H9 (cell line): ENCODE results near the gene RAD18. TPM values are rescaled to one million over a fixed set of nuclear protein-coding genes. Genes with fewer than 3 reads are reported as not detected.
A peak's percentile ranks its signal among the peaks of the same experiment; 100 is the strongest.

ENCODE experiments used
- DNase-seq: peaks from one replicate; pipeline ENCODE4 v3.0.0-alpha.2; 2017
- H2AFZ ChIP-seq: one replicate; pipeline ENCODE4 v1.6.1; 2013; ENCODE audit warnings: mild to moderate bottlenecking, low read length, control low read depth, moderate library complexity
- H2AK5ac ChIP-seq: 2 replicates; pipeline ENCODE4 v1.6.1; 2013; ENCODE audit warnings: low read length, control low read depth, mixed read lengths; ENCODE audit not compliant: insufficient read length
- H2BK120ac ChIP-seq: one replicate; pipeline ENCODE4 v1.6.1; 2013; ENCODE audit warnings: low read depth, mild to moderate bottlenecking, low read length, control low read depth, inconsistent platforms; ENCODE audit not compliant: poor library complexity, severe bottlenecking
- H2BK12ac ChIP-seq: 2 replicates; pipeline ENCODE4 v1.6.1; 2013; ENCODE audit warnings: low read length, control low read depth, mixed read lengths, low read depth; ENCODE audit not compliant: insufficient read length
- H2BK15ac ChIP-seq: 2 replicates; pipeline ENCODE4 v1.6.1; 2013; ENCODE audit warnings: low read depth, low read length, control low read depth
- H2BK20ac ChIP-seq: one replicate; pipeline ENCODE4 v1.6.1; 2013; ENCODE audit warnings: low read depth, mild to moderate bottlenecking, low read length, control low read depth, inconsistent platforms; ENCODE audit not compliant: poor library complexity, severe bottlenecking
- H2BK5ac ChIP-seq: 2 replicates; pipeline ENCODE4 v1.6.1; 2013; ENCODE audit warnings: low read length, control low read depth, mixed read lengths; ENCODE audit not compliant: insufficient read length
- H3K14ac ChIP-seq: 2 replicates; pipeline ENCODE4 v1.6.1; 2013; ENCODE audit warnings: low read length, control low read depth; ENCODE audit not compliant: insufficient read depth
- H3K18ac ChIP-seq: 2 replicates; pipeline ENCODE4 v1.6.1; 2013; ENCODE audit warnings: low read depth, mild to moderate bottlenecking, mixed read lengths, low read length, control low read depth; ENCODE audit not compliant: insufficient read length
- H3K23ac ChIP-seq: 2 replicates; pipeline ENCODE4 v1.6.1; 2013; ENCODE audit warnings: low read length, control low read depth, mixed read lengths, low read depth; ENCODE audit not compliant: insufficient read length
- H3K23me2 ChIP-seq: 2 replicates; pipeline ENCODE4 v1.6.1; 2013; ENCODE audit warnings: low read depth, mild to moderate bottlenecking, mixed read lengths, low read length, control low read depth; ENCODE audit not compliant: insufficient read length, poor library complexity, severe bottlenecking
- H3K27ac ChIP-seq: 2 replicates; pipeline ENCODE4 v1.5.1; 2013; ENCODE audit warnings: low read length, control low read depth, mixed read lengths, low read depth; ENCODE audit not compliant: insufficient read length
- H3K27me3 ChIP-seq: 2 replicates; pipeline ENCODE4 v1.6.1; 2013; ENCODE audit warnings: low read length, control low read depth, inconsistent platforms; ENCODE audit not compliant: insufficient read depth
- H3K4ac ChIP-seq: 2 replicates; pipeline ENCODE4 v1.6.1; 2013; ENCODE audit warnings: low read depth, mild to moderate bottlenecking, control low read depth, inconsistent platforms, low read length, moderate library complexity
- H3K4me1 ChIP-seq: 2 replicates; pipeline ENCODE4 v1.6.1; 2013; ENCODE audit warnings: low read length, control low read depth, inconsistent platforms; ENCODE audit not compliant: insufficient read depth
- H3K4me2 ChIP-seq: 2 replicates; pipeline ENCODE4 v1.6.1; 2013; ENCODE audit warnings: low read length, control low read depth, mixed read lengths; ENCODE audit not compliant: insufficient read length, insufficient read depth
- H3K56ac ChIP-seq: 2 replicates; pipeline ENCODE4 v1.6.1; 2013; ENCODE audit warnings: low read depth, mild to moderate bottlenecking, mixed read lengths, low read length, control low read depth; ENCODE audit not compliant: insufficient read length
- H3K79me1 ChIP-seq: 2 replicates; pipeline ENCODE4 v1.6.1; 2013; ENCODE audit warnings: low read depth, mild to moderate bottlenecking, moderate library complexity, low read length, control low read depth, inconsistent platforms; ENCODE audit not compliant: insufficient read depth, poor library complexity, severe bottlenecking
- H3K79me2 ChIP-seq: 2 replicates; pipeline ENCODE4 v1.6.1; 2013; ENCODE audit warnings: low read length, control low read depth, inconsistent platforms; ENCODE audit not compliant: insufficient read depth
- H3K9ac ChIP-seq: 2 replicates; pipeline ENCODE4 v1.6.1; 2013; ENCODE audit warnings: low read length, control low read depth, mixed read lengths; ENCODE audit not compliant: insufficient read length; ENCODE audit errors: extremely low read depth
- H3K9me3 ChIP-seq: one replicate; pipeline ENCODE4 v1.6.1; 2013; ENCODE audit warnings: low read depth, low read length, inconsistent platforms; ENCODE audit not compliant: control insufficient read depth
- H3T11ph ChIP-seq: one replicate; pipeline ENCODE4 v1.6.1; 2013; ENCODE audit warnings: mild to moderate bottlenecking, low read length, control low read depth, inconsistent platforms
- H4K20me1 ChIP-seq: one replicate; pipeline ENCODE4 v1.6.1; 2013; ENCODE audit not compliant: control insufficient read depth, insufficient read length, insufficient read depth
- H4K5ac ChIP-seq: 2 replicates; pipeline ENCODE4 v1.6.1; 2013; ENCODE audit warnings: low read depth, mild to moderate bottlenecking, mixed read lengths, low read length, control low read depth; ENCODE audit not compliant: insufficient read length
- H4K8ac ChIP-seq: replicated peaks from 2 replicates; pipeline ENCODE4 v1.6.1; 2013; ENCODE audit warnings: low read length, control low read depth, mixed read lengths, low read depth; ENCODE audit not compliant: insufficient read length
- H4K91ac ChIP-seq: 2 replicates; pipeline ENCODE4 v1.6.1; 2013; ENCODE audit warnings: low read depth, mild to moderate bottlenecking, moderate library complexity, mixed read lengths, low read length, control low read depth; ENCODE audit not compliant: insufficient read length
- H3K27ac Mint-ChIP-seq, 3 experiments: 2 replicates in 2 of 3; 3 replicates in 1 of 3; pipeline ENCODE4 v1.8.0; 2020 to 2021; ENCODE audit warnings: mixed read lengths in 3 of 3, mild to moderate bottlenecking in 1 of 3, moderate library complexity in 1 of 3
- H3K27me3 Mint-ChIP-seq: 2 replicates; pipeline ENCODE4 v1.8.0; 2021; ENCODE audit warnings: low read depth, mild to moderate bottlenecking, moderate library complexity, mixed read lengths
- H3K36me3 Mint-ChIP-seq, 3 experiments: 2 replicates in 2 of 3; 3 replicates in 1 of 3; pipeline ENCODE4 v1.8.0; 2020 to 2021; ENCODE audit warnings: low read depth in 3 of 3, mixed read lengths in 3 of 3; ENCODE audit not compliant: insufficient read depth in 1 of 3
- H3K4me1 Mint-ChIP-seq, 2 experiments: 2 replicates each; pipeline ENCODE4 v1.8.0; 2020; ENCODE audit warnings: mixed read lengths in 2 of 2
- H3K4me3 Mint-ChIP-seq, 2 experiments: 2 replicates in 1 of 2; 3 replicates in 1 of 2; pipeline ENCODE4 v1.8.0; 2020 to 2021; ENCODE audit warnings: mild to moderate bottlenecking in 2 of 2, mixed read lengths in 2 of 2, moderate library complexity in 1 of 2
- H3K9me3 Mint-ChIP-seq, 2 experiments: 2 replicates in 1 of 2; 3 replicates in 1 of 2; pipeline ENCODE4 v1.8.0; 2020; ENCODE audit warnings: mild to moderate bottlenecking in 2 of 2, mixed read lengths in 2 of 2, moderate library complexity in 1 of 2
- WGBS: extraction: QIAGEN DNeasy Blood & Tissue Kit; methylation state at CpG from one replicate; pipeline ENCODE4 v1.1.7; 2013; ENCODE audit warnings: missing lambda C conversion rate, low lambda C conversion rate, mixed read lengths; ENCODE audit not compliant: insufficient read length; ENCODE audit errors: extremely low coverage; 5-methylcytosine and 5-hydroxymethylcytosine counted together
- total RNA-seq: library from RNA; stranded (reverse); gene quantifications from 2 replicates; pipeline ENCODE4 v1.2.1, GENCODE V29; 2021
- TF ChIP-seq, protein P1 (sequence below): fragments of 200-600 bp; sonication (generic); conservative IDR thresholded peaks from 3 replicates; pipeline ENCODE4 v1.8.0; 2021; ENCODE audit warnings: antibody characterized with exemption, mild to moderate bottlenecking

Gene RAD18
- total RNA-seq, 1 experiment from 2014 or later, result 27.8 TPM

- Histone ChIP-seq H3K4me1 (no peaks in the 10 kb centered on the region), H2BK120ac (no peak overlapping the region), H2BK5ac (no peak overlapping the region), H3K9me3 (no peaks in the 10 kb centered on the region), H3K23me2 (no peaks in the 10 kb centered on the region), H3T11ph (no peak overlapping the region), H3K56ac (no peak overlapping the region), H3K4me2 (no peak overlapping the region), H2BK20ac (no peak overlapping the region), H3K79me2 (no peaks in the 10 kb centered on the region), H3K18ac (no peak overlapping the region), H4K91ac (no peak overlapping the region), H4K20me1 (no peaks in the 10 kb centered on the region), H2AFZ (no peak overlapping the region), H3K79me1 (no peaks in the 10 kb centered on the region), H2AK5ac (no peak overlapping the region), H3K23ac (no peak overlapping the region), H4K8ac (no peak overlapping the region), H3K4ac (no peak overlapping the region), H4K5ac (no peak overlapping the region), H3K14ac (no peak overlapping the region), H3K27ac (no peak overlapping the region), H2BK15ac (no peak overlapping the region), H2BK12ac (no peak overlapping the region), H3K27me3 (no peaks in the 10 kb centered on the region), H3K9ac (no peak overlapping the region)
- DNase-seq, result no peak
- H3K36me3 Mint-ChIP-seq, result no peaks in the 10 kb centered on the region
- no peaks in the 10 kb centered on the region for H3K9me3 Mint-ChIP-seq
- no peak overlapping the region for H3K4me3 Mint-ChIP-seq
- WGBS, result no CpG with 5 or more reads among the region's 3 CpGs
- TF ChIP-seq, protein P1, sequence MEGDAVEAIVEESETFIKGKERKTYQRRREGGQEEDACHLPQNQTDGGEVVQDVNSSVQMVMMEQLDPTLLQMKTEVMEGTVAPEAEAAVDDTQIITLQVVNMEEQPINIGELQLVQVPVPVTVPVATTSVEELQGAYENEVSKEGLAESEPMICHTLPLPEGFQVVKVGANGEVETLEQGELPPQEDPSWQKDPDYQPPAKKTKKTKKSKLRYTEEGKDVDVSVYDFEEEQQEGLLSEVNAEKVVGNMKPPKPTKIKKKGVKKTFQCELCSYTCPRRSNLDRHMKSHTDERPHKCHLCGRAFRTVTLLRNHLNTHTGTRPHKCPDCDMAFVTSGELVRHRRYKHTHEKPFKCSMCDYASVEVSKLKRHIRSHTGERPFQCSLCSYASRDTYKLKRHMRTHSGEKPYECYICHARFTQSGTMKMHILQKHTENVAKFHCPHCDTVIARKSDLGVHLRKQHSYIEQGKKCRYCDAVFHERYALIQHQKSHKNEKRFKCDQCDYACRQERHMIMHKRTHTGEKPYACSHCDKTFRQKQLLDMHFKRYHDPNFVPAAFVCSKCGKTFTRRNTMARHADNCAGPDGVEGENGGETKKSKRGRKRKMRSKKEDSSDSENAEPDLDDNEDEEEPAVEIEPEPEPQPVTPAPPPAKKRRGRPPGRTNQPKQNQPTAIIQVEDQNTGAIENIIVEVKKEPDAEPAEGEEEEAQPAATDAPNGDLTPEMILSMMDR, result no peak
- H3K27ac Mint-ChIP-seq, result peak overlapping the region in 1 of 3 experiments; percentile 37; a peak in 1 of 7 replicates
- H3K27me3 Mint-ChIP-seq, result peaks cover 4% of the 10 kb centered on the region; the same call in 1 of the 2 replicates
- no peaks in the 10 kb centered on the region for H3K4me1 Mint-ChIP-seq
Measured at GRCh38 chr3:8836096-8836495, 127.2 kb downstream of the RAD18 start.
